GM12891 (cell line): ENCODE measurements around the gene PXMP2.

Experiments used
- PAX5 ChIP-seq: IDR thresholded peaks from 2 replicates; pipeline ENCODE4 v1.6.1; 2011; ENCODE audit warnings: low read length, moderate library complexity, mild to moderate bottlenecking; ENCODE audit not compliant: insufficient read depth, severe bottlenecking
- POLR2A ChIP-seq: IDR thresholded peaks from 2 replicates; pipeline ENCODE4 v1.6.1; 2011; ENCODE audit warnings: low read depth, low read length, control low read depth
- POLR2AphosphoS5 ChIP-seq: IDR thresholded peaks from 2 replicates; pipeline ENCODE4 v1.6.1; 2011; ENCODE audit warnings: low read depth, low read length, control low read depth
- POU2F2 ChIP-seq: IDR thresholded peaks from 2 replicates; pipeline ENCODE4 v1.6.1; 2011; ENCODE audit warnings: low read depth, mild to moderate bottlenecking, control low read depth, low read length, moderate library complexity
- SPI1 ChIP-seq: IDR thresholded peaks from 2 replicates; pipeline ENCODE4 v1.6.1; 2011; ENCODE audit warnings: low read depth, low read length, control low read depth
- TAF1 ChIP-seq: IDR thresholded peaks from 2 replicates; pipeline ENCODE4 v1.6.1; 2011; ENCODE audit warnings: low read depth, low read length, control low read depth

DNA sequence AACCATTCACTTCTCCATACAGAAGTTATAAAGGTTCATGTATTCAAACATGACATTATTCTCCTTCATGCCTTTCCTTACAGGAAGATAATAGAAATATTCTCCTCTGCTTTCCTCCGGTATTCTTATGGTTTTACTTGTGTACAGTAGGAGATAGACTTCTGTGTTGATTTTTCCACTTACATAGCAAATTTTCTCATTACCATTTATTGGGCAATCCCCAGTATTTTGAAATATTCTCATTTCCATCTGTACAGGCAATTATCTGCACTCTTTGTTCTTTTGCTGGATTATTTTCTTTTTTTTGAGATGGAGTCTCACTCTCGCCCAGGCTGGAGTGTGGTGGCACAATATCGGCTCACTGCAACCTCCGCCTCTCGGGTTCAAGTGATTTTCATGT lies 11.0 kb downstream of the PXMP2 start:
- TF ChIP-seq POLR2A, result no peak
- TF ChIP-seq PAX5, result no peak
- TF ChIP-seq POLR2AphosphoS5, result no peak
- TF ChIP-seq SPI1, result no peak
- no peak for TF ChIP-seq TAF1
- no peak for TF ChIP-seq POU2F2
